Right lung (tissue), 5 donors: ENCODE results near the gene DIP2C. TPM values are rescaled to one million over a fixed set of nuclear protein-coding genes. Genes with fewer than 3 reads are reported as not detected.

Source experiments
- DNase-seq, 2 donors: peaks; one replicate each; pipeline ENCODE4 v3.0.0-alpha.2; 2013
- polyA plus RNA-seq, 5 donors: library from polyadenylated mRNA; unstranded; fragments of 120-200 nt; gene quantifications; one replicate each; pipeline versions ENCODE4 v1.2.1 to v1.2.3, GENCODE V29; 2013; ENCODE audit warnings: inconsistent platforms in 1 of 5, low replicate concordance in 1 of 5; ENCODE audit not compliant: insufficient read length in 5 of 5, insufficient read depth in 1 of 5

Gene DIP2C
- polyA plus RNA-seq, 5 donors: 15.8 to 20.3 (median 17.9) TPM

- DNase-seq: no peak
Measured at GRCh38 chr10:575402-576129, 113.9 kb downstream of the DIP2C start.

GRCh38 chr10:572696-573095 lies 116.8 kb downstream of the DIP2C start:
- no peak for DNase-seq

- DNase-seq: peak in 1 of 2 donors; percentile 28
Measured at GRCh38 chr10:571688-572451, 117.6 kb downstream of the DIP2C start.

GRCh38 chr10:571166-571565 lies 118.3 kb downstream of the DIP2C start:
- DNase-seq: no peak

DNA sequence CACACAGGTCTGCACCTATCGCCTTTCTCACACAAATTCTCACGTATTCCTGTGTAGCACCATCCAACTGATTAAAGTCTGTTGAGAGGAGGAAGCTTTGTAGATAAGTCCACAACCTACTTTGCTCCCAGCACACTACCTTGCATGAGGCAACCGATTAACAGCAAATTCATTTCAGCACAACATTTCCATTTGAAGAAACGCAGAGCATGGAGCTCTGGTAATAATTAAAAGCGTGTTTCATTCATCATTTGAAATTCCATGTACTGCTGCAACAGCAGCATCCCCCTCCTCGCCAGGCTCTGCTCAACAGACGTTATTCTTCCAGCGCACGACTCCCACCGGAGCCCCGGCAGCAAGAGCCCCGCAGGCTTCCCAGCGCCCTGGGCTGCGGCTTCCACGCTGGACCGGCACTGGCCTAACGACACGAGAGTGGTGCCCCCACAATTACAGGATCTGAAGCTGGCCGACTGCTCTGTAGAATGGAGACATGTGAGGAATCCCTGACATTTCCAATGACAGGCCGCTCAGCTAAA lies 118.8 kb downstream of the DIP2C start:
- DNase-seq: no peak

DNA sequence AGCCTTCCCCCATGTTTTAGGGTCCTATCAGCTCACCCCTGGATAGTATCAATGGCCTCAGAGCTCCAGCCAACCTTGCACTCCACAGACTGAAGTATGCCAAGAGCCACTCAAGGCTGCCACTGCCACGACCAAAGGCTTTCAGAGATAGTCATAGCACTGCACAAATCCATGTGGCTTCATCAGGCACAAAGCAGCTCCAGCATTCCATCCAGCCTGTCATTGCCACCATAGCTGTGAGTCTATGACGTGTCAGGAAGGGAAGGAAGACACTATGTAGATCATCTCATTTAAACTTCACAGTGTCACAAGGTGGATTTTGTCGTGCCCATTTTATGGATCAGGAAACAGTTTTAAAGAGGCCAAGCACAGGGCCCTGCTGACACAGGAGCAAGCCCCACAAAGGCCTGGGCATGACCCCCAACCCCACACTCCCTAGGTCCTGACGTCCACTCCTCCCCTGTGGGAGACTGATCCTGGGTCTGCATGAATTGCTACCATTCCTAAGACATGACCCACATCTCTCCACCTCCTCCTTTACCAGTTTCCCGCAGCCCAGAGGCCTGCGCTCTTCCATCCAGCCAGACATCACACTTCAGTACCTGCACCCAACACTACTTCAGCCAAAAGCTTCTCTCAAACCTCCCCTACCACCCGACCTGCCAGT lies 119.4 kb downstream of the DIP2C start:
- no peak for DNase-seq

DNA sequence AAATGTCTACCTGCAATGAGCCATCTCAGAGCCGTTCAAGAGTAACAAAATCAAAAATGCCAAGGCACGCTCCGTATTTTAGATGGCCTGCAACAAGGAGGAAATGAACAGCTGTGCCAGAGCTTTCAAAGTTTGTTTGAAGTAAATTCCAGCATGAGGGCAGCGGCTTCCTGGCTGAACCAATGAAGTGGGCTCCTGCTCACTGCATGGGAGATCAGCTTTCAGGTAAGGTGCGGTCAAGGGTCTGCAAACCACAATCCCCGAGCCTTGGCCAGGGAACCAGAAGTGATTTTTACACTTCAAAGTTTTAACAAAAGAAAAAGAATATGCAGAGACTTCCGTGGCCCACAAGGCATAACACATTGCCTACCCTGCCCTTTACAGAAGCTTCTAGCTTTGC lies 120.6 kb downstream of the DIP2C start:
- DNase-seq: no peak

GRCh38 chr10:567869-568268 lies 121.6 kb downstream of the DIP2C start:
- DNase-seq: no peak

GRCh38 chr10:566241-566885 lies 123.1 kb downstream of the DIP2C start:
- no peak for DNase-seq

DNA sequence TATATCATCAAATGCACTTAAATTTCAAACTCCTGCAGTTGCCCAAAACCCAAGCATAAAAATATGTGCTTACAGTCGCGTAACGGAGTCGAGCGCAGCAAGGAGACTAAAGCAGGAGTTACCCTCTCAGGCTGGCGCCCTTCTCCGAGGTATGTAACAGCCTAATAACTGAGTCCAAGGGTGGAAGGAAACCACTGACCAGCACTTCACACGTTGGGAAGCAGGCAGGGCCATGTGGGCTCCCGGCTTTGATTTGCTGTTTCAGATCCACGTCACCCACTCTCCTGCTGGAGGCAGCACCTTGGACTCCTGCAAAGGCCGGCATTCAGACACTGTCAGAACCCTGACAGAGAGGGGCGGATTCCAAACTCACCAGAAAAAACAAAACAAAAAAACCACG lies 123.8 kb downstream of the DIP2C start:
- no peak for DNase-seq

DNA sequence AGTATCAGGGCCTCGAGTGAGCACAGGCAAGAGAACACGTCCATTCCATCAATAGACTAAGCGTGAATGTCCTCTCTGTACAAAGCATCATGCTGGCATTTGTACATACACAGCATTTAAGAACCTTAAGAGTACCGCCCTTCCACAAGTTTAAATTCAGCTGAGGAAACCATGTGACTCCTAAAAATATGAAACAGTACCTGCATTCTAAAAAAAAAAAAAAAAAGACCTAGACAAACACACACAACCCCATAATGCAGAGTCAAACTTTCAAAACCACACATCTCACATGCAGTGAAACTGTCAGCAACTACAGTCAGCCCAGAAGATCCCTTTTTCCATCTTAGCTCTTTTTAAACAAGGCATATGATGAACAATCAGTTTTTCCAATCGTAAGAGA lies 124.3 kb downstream of the DIP2C start:
- no peak for DNase-seq

GRCh38 chr10:563827-564226 lies 125.6 kb downstream of the DIP2C start:
- no peak for DNase-seq

GRCh38 chr10:562142-562541 lies 127.3 kb downstream of the DIP2C start:
- no peak for DNase-seq

- DNase-seq: no peak
Measured at GRCh38 chr10:561721-562120, 127.7 kb downstream of the DIP2C start.

GRCh38 chr10:560314-560992 lies 129.0 kb downstream of the DIP2C start:
- DNase-seq: no peak

DNA sequence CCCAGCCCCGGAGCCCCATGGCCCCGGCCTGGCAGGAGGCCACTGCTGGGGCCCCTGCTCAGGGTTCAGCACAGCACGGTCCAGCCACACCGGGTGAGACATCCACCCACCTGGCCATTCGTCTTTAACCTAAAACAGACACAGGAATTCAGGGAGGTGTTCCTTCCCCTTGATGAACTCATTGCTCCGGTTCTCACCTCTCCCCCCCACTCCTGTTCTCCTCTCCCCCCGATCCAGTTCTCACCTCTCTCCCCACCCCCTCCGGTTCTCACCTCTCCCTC lies 129.8 kb downstream of the DIP2C start:
- no peak for DNase-seq

DNA sequence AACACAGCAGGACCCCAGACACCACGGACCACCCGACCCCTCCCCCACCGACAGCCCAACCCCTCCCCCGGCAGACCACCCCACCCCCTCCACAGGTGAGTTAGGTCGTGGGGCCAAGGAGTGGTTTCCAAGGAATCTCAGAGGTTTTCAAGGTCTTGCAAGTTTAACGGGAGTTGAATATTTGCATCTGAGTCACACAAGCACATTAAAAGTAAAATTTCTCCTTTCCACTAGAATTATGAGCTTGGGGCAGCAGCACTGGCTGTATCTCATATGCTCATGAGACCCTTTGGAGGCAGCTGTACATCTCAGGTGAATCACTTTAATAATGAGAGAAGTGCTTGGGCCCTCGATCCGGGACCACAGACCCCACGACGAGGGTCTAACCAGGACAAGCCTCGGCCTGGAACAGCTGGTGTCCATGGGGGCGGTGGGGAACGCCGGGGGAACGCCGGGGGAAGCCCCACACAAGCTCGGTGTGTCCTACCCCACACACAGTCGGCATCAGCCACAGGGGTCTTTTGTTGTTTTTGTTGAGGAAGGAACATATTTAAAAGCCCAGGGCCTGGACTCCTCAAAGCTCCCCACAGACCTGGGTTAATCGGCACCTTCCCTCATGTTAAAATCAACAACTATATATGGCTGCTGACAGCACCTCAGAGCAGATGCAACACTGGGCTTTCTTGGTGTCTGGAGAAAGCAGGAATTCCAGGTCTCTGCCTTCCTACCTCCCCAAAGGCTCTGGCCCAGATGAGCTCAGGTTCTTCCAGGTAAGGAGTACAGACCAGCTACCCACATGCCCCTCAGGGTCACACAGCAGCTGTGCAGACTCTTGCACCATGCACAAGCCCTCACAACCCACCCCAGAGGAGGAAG lies 130.3 kb downstream of the DIP2C start:
- DNase-seq: no peak

DNA sequence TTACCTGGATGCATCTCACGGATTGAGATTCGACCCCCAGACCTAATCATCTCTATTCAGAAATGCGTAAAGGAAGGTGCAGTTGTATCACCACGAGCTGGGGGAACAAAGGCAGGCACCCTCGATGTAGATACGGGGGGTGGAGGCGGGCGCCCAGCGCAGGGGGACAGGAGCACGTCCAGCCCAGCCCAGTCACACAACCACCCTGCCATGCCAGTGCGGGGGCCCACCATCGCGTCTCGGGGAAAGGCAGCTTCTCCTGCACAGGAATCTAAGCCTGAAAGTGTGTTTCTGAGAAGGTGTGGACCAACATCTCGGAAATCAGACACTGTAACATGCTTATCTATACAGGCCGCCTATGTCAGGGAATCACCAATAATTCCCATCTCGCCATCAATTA lies 131.1 kb downstream of the DIP2C start:
- no peak for DNase-seq

DNA sequence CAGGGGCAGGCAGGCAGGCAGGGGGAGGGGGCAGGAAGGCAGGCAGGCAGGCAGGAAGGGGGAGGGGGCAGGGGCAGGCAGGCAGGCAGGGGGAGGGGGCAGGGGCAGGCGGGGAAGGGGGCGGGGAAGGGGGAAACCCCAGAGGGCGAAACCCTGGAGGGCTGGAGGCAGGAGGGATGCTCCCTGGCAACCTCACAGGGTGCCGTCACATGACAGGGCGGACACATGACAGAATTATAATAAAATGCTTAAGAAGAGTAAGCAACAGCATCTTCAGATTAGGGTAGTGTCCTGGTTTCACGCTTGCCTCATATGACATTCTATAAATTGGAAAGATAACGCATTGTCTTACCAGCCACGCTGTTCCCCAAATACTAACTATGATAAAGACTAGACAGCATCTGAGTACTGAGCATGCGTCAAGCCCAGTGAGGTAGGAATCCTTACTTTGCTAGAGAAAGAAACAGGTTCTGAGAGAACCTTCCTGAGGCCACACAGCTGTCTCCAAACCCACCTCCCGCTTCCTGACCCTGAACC lies 131.6 kb downstream of the DIP2C start:
- DNase-seq: no peak

GRCh38 chr10:556971-557637 lies 132.4 kb downstream of the DIP2C start:
- no peak for DNase-seq
